Activated naive CD8-positive, alpha-beta T cell treated with anti-CD3 and anti-CD28 coated beads, Interleukin-2, amount 10 ng/mL, durations not matched to agents 7 days and 5 days (primary cell): ENCODE results near the gene ERGIC3. TPM values are rescaled to one million over a fixed set of nuclear protein-coding genes. Genes with fewer than 3 reads are reported as not detected.

ENCODE experiments used
- total RNA-seq, 2 experiments: library from RNA; stranded (reverse); gene quantifications; one replicate each; pipeline ENCODE4 v1.2.3, GENCODE V29; 2021

Gene ERGIC3
- total RNA-seq, 2 experiments from 2014 or later = 123 to 125 TPM

Other genes starting within 250 kb of the ERGIC3 start
- gene FAM83C, start 249.7 kb upstream of the ERGIC3 start, total RNA-seq = not detected
- gene UQCC1, start 130.1 kb upstream of the ERGIC3 start, total RNA-seq = 10 to 100 TPM; 58.7 to 63.7 TPM
- not detected for gene GDF5, start 103.8 kb upstream of the ERGIC3 start, total RNA-seq
- 10 to 100 TPM; 82.9 to 84.5 TPM for gene CEP250, start 86.5 kb upstream of the ERGIC3 start, total RNA-seq
- gene C20orf173, start 12.4 kb upstream of the ERGIC3 start, total RNA-seq = not detected
- 1 to 10 TPM; 3.8 to 5.7 TPM for gene SPAG4, start 73.8 kb downstream of the ERGIC3 start, total RNA-seq
- 100 to 1,000 TPM; 296 to 327 TPM for gene CPNE1, start 122.8 kb downstream of the ERGIC3 start, total RNA-seq
- gene RBM12, start 122.8 kb downstream of the ERGIC3 start, total RNA-seq = 100 to 1,000 TPM; 116 to 120 TPM
- 10 to 100 TPM; 33.1 to 33.8 TPM for gene NFS1, start 157.3 kb downstream of the ERGIC3 start, total RNA-seq
- 100 to 1,000 TPM in 1 of 2 experiments, 10 to 100 TPM in 1; 96.9 to 112 TPM for gene ROMO1, start 157.3 kb downstream of the ERGIC3 start, total RNA-seq
- gene RBM39, start 200.2 kb downstream of the ERGIC3 start, total RNA-seq = 100 to 1,000 TPM; 478 to 499 TPM
- gene PHF20, start 229.9 kb downstream of the ERGIC3 start, total RNA-seq = 10 to 100 TPM; 61.9 to 69.4 TPM